K562 (cell line): ENCODE results near the gene YJU2. TPM values are rescaled to one million over a fixed set of nuclear protein-coding genes. Genes with fewer than 3 reads are reported as not detected.

Experiments used
- CBX8 ChIP-seq: fragments of 200-600 bp; sonication (generic); IDR thresholded peaks from 2 replicates; pipeline ENCODE4 v1.6.1; 2012; ENCODE audit warnings: borderline replicate concordance, mixed run types, low read depth, mild to moderate bottlenecking, moderate library complexity, mixed read lengths, low read length, control low read depth, inconsistent platforms; ENCODE audit not compliant: poor library complexity, severe bottlenecking; ENCODE audit errors: extremely low read depth
- E2F3 ChIP-seq: fragments of 250-450 bp; sonication (Bioruptor Pico); IDR thresholded peaks from 2 replicates; pipeline ENCODE4 v1.4.0; 2020; ENCODE audit warnings: mild to moderate bottlenecking
- KDM4B ChIP-seq, 2 experiments: fragments of 450-650 bp in 1 of 2; sonication (generic) in 1 of 2; IDR thresholded peaks; 2 replicates each; pipeline ENCODE4 v1.6.1; 2016 to 2017; ENCODE audit warnings: borderline replicate concordance in 2 of 2, antibody characterized with exemption in 1 of 2, low read depth in 1 of 2, mild to moderate bottlenecking in 1 of 2
- TCF7L2 ChIP-seq: fragments of 150-350 bp; IDR thresholded peaks from 2 replicates; pipeline ENCODE4 v1.6.1; 2016; ENCODE audit warnings: low read depth, mild to moderate bottlenecking, low read length, moderate library complexity
- THRAP3 ChIP-seq: fragments of 450-650 bp; IDR thresholded peaks from 2 replicates; pipeline ENCODE4 v1.6.1; 2016; ENCODE audit warnings: mild to moderate bottlenecking, inconsistent platforms, borderline replicate concordance
- USF1 ChIP-seq: sonication (generic); formaldehyde crosslinking; IDR thresholded peaks from 2 replicates; pipeline ENCODE4 v1.9.0; 2022; ENCODE audit warnings: mild to moderate bottlenecking, missing genetic modification reagents
- YBX1 ChIP-seq: fragments of 450-650 bp; IDR thresholded peaks from 2 replicates; pipeline ENCODE4 v1.7.1; 2016; ENCODE audit warnings: mild to moderate bottlenecking
- ZHX1 ChIP-seq: fragments of 150-350 bp; conservative IDR thresholded peaks from 2 replicates; pipeline ENCODE4 v1.6.1; 2014; ENCODE audit warnings: low read length
- ZNF76 ChIP-seq: fragments of 250-450 bp; sonication (Bioruptor Pico); IDR thresholded peaks from 2 replicates; pipeline ENCODE4 v1.4.0; 2020; ENCODE audit warnings: mild to moderate bottlenecking, moderate library complexity, borderline replicate concordance
- polyA plus RNA-seq, 8 experiments: library from polyadenylated mRNA; depleted of rRNA in 4 of 8; stranded (reverse) in 5 of 8; unstranded in 3 of 8; fragments of >200 nt; fragmentation: Nextera tagmentation in 2 of 8; fragmentation: Illumina TruSeq in 1 of 8; extraction: Ambion mirVana in 2 of 8; extraction: Trizol in 1 of 8; gene quantifications; 2 replicates each; pipeline versions ENCODE4 v1.2.1 to v1.2.3, GENCODE V29; 2011 to 2014; ENCODE audit warnings: inconsistent platforms in 1 of 8, missing spikeins in 1 of 8
- total RNA-seq, 7 experiments: library from RNA; depleted of rRNA in 6 of 7; stranded (reverse); fragments of >200 nt in 6 of 7; fragmentation: Illumina TruSeq in 2 of 7; extraction: Trizol in 2 of 7; gene quantifications; 2 replicates each; pipeline versions ENCODE4 v1.2.1 to v1.2.3, GENCODE V29; 2011 to 2021; ENCODE audit warnings: low replicate concordance in 1 of 7
- TF ChIP-seq, protein P1 (sequence below): fragments of 450-650 bp; IDR thresholded peaks from 2 replicates; pipeline ENCODE4 v1.6.1; 2016; ENCODE audit warnings: borderline replicate concordance
- TF ChIP-seq, protein P2 (sequence below): sonication (generic); formaldehyde crosslinking; IDR thresholded peaks from 2 replicates; pipeline ENCODE4 v1.8.0; 2023; ENCODE audit warnings: mild to moderate bottlenecking, missing genetic modification reagents
- TF ChIP-seq, protein P3 (sequence below): fragments of 450-650 bp; IDR thresholded peaks from 2 replicates; pipeline ENCODE4 v1.7.1; 2018; ENCODE audit warnings: mild to moderate bottlenecking, low read depth; ENCODE audit not compliant: partially characterized antibody

Gene YJU2
- total and polyA plus RNA-seq, 9 of the 15 experiments (the other 6 are each of a cell fraction or from before 2014, with no cell fraction given) = 0.41 to 34.9 (median 19.3) TPM

DNA sequence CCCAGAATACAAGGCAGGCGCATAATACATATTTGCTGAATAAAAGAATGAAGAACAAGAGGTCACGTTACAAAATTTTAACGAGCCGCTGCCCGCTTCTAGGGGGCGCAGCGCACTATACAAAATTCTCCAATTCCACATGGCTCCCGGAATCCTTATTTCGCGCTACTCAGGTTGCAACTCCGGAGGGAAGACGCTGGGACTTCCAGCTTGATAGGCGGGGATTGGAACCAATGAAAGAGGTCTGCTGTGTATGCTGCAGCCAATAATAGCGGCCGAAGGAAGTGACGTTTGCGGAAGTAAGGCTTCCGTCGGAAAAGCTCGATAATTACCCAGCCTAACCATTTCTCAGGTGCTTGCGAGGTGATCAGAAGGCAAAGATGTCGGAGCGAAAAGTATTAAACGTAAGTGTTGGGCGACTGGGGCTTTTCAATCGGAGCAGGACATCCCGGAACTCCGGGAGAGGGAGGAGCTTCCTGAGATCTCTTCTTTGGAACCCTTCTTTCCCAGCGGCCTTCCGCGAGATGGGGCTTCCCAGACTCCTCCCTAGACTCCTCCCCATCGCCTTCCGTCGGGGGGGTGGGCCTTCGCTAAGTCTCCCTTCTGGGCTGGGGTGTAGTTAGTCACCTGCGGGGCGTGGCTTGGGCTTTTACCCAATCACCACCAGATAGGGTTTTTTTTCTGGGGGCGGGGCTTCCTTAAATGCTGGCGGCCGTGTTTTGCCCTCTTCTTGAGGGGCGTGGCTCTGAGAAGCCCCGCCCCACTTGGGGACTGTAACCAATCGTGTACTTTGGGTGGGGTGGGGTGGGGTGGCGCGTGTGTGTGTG, at the start of gene YJU2 (continued):
- TF ChIP-seq, protein P1, sequence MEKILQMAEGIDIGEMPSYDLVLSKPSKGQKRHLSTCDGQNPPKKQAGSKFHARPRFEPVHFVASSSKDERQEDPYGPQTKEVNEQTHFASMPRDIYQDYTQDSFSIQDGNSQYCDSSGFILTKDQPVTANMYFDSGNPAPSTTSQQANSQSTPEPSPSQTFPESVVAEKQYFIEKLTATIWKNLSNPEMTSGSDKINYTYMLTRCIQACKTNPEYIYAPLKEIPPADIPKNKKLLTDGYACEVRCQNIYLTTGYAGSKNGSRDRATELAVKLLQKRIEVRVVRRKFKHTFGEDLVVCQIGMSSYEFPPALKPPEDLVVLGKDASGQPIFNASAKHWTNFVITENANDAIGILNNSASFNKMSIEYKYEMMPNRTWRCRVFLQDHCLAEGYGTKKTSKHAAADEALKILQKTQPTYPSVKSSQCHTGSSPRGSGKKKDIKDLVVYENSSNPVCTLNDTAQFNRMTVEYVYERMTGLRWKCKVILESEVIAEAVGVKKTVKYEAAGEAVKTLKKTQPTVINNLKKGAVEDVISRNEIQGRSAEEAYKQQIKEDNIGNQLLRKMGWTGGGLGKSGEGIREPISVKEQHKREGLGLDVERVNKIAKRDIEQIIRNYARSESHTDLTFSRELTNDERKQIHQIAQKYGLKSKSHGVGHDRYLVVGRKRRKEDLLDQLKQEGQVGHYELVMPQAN = peak; percentile 54; the same call in 1 of the 2 replicates
- TF ChIP-seq E2F3 (peak; percentile 22; the same call in 1 of the 2 replicates), ZNF76 (CRISPR knock-in tag) (peak; percentile 27; the same call in 1 of the 2 replicates), THRAP3 (no peak), YBX1 (no peak), ZHX1 (peak; percentile 85; the same call in 1 of the 2 replicates), KDM4B (IDR thresholded peaks at IDR 0.05; ENCODE audit: borderline replicate concordance in 2 of 2, low read depth in 1 of 2) (0 out of 4 replicates have a peak, but pooled peaks of 1 of the 2 experiments have one; percentile 38), TCF7L2 (no peak), CBX8 (no peak), USF1 (peak; percentile 61; the same call in 1 of the 2 replicates)
- TF ChIP-seq, protein P2, sequence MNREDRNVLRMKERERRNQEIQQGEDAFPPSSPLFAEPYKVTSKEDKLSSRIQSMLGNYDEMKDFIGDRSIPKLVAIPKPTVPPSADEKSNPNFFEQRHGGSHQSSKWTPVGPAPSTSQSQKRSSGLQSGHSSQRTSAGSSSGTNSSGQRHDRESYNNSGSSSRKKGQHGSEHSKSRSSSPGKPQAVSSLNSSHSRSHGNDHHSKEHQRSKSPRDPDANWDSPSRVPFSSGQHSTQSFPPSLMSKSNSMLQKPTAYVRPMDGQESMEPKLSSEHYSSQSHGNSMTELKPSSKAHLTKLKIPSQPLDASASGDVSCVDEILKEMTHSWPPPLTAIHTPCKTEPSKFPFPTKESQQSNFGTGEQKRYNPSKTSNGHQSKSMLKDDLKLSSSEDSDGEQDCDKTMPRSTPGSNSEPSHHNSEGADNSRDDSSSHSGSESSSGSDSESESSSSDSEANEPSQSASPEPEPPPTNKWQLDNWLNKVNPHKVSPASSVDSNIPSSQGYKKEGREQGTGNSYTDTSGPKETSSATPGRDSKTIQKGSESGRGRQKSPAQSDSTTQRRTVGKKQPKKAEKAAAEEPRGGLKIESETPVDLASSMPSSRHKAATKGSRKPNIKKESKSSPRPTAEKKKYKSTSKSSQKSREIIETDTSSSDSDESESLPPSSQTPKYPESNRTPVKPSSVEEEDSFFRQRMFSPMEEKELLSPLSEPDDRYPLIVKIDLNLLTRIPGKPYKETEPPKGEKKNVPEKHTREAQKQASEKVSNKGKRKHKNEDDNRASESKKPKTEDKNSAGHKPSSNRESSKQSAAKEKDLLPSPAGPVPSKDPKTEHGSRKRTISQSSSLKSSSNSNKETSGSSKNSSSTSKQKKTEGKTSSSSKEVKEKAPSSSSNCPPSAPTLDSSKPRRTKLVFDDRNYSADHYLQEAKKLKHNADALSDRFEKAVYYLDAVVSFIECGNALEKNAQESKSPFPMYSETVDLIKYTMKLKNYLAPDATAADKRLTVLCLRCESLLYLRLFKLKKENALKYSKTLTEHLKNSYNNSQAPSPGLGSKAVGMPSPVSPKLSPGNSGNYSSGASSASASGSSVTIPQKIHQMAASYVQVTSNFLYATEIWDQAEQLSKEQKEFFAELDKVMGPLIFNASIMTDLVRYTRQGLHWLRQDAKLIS = peak; percentile 77
- TF ChIP-seq, protein P3, sequence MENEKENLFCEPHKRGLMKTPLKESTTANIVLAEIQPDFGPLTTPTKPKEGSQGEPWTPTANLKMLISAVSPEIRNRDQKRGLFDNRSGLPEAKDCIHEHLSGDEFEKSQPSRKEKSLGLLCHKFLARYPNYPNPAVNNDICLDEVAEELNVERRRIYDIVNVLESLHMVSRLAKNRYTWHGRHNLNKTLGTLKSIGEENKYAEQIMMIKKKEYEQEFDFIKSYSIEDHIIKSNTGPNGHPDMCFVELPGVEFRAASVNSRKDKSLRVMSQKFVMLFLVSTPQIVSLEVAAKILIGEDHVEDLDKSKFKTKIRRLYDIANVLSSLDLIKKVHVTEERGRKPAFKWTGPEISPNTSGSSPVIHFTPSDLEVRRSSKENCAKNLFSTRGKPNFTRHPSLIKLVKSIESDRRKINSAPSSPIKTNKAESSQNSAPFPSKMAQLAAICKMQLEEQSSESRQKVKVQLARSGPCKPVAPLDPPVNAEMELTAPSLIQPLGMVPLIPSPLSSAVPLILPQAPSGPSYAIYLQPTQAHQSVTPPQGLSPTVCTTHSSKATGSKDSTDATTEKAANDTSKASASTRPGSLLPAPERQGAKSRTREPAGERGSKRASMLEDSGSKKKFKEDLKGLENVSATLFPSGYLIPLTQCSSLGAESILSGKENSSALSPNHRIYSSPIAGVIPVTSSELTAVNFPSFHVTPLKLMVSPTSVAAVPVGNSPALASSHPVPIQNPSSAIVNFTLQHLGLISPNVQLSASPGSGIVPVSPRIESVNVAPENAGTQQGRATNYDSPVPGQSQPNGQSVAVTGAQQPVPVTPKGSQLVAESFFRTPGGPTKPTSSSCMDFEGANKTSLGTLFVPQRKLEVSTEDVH = peak; percentile 99
